ENCODE measurements around the gene NCSTN. TPM values are rescaled to one million over a fixed set of nuclear protein-coding genes. Genes with fewer than 3 reads are reported as not detected.

Gene NCSTN
- total RNA-seq, 1 donor from 2014 or later, result 50.6 TPM

GRCh38 chr1:160362168-160362957 is 19.2 kb downstream of the NCSTN start:
- Histone ChIP-seq H3K27me3 (no peaks in the 10 kb centered on the region), H3K36me3 (peaks cover 0 to 13% of the 10 kb centered on the region in 2 donors), H3K27ac (no peak overlapping the region), H3K9me3 (no peaks in the 10 kb centered on the region), H3K4me1 (no peaks in the 10 kb centered on the region), H3K4me3 (no peak overlapping the region)
- intact Hi-C loops (cut with DNase I), result no loop called here
- no peak for TF ChIP-seq POLR2AphosphoS5 (IDR thresholded peaks at IDR 0.05; ENCODE audit: insufficient read depth in 1 of 2, low read depth in 1 of 2)
- TF ChIP-seq POLR2A (IDR thresholded peaks at IDR 0.05), result no peak
- DNase-seq (ENCODE audit: extremely low spot score in 2 of 2), result peak in 1 of 2 donors; percentile 60

GRCh38 chr1:160363010-160363409 is 19.8 kb downstream of the NCSTN start:
- Histone ChIP-seq H3K9me3 (no peaks in the 10 kb centered on the region), H3K4me1 (no peaks in the 10 kb centered on the region), H3K4me3 (no peak overlapping the region), H3K36me3 (peaks cover 0 to 7% of the 10 kb centered on the region in 2 donors), H3K27ac (no peak overlapping the region), H3K27me3 (no peaks in the 10 kb centered on the region)
- peak in 1 of 2 donors; percentile 54 for DNase-seq (ENCODE audit: extremely low spot score in 2 of 2)
- intact Hi-C loops (cut with DNase I), result no loop called here
- TF ChIP-seq POLR2A (IDR thresholded peaks at IDR 0.05), result no peak
- TF ChIP-seq POLR2AphosphoS5 (IDR thresholded peaks at IDR 0.05; ENCODE audit: insufficient read depth in 1 of 2, low read depth in 1 of 2), result no peak

- Histone ChIP-seq H3K36me3 (no peaks in the 10 kb centered on the region), H3K27ac (no peak overlapping the region), H3K4me1 (no peaks in the 10 kb centered on the region), H3K4me3 (no peak overlapping the region), H3K9me3 (no peaks in the 10 kb centered on the region), H3K27me3 (no peaks in the 10 kb centered on the region)
- TF ChIP-seq POLR2A (IDR thresholded peaks at IDR 0.05) (no peak), POLR2AphosphoS5 (IDR thresholded peaks at IDR 0.05; ENCODE audit: insufficient read depth in 1 of 2, low read depth in 1 of 2) (no peak)
- TF ChIP-seq, protein P1, sequence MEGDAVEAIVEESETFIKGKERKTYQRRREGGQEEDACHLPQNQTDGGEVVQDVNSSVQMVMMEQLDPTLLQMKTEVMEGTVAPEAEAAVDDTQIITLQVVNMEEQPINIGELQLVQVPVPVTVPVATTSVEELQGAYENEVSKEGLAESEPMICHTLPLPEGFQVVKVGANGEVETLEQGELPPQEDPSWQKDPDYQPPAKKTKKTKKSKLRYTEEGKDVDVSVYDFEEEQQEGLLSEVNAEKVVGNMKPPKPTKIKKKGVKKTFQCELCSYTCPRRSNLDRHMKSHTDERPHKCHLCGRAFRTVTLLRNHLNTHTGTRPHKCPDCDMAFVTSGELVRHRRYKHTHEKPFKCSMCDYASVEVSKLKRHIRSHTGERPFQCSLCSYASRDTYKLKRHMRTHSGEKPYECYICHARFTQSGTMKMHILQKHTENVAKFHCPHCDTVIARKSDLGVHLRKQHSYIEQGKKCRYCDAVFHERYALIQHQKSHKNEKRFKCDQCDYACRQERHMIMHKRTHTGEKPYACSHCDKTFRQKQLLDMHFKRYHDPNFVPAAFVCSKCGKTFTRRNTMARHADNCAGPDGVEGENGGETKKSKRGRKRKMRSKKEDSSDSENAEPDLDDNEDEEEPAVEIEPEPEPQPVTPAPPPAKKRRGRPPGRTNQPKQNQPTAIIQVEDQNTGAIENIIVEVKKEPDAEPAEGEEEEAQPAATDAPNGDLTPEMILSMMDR (IDR thresholded peaks at IDR 0.05), result no peak
- DNase-seq (ENCODE audit: extremely low spot score in 2 of 2), result peak in 1 of 2 donors; percentile 64
- intact Hi-C loops (cut with DNase I), result no loop called here
These were observed 21.0 kb downstream of the NCSTN start for GRCh38 chr1:160363951-160364735.

GRCh38 chr1:160365325-160365724 is 22.1 kb downstream of the NCSTN start:
- intact Hi-C loops (cut with DNase I), result no loop called here
- Histone ChIP-seq H3K27me3 (no peaks in the 10 kb centered on the region), H3K36me3 (no peaks in the 10 kb centered on the region), H3K4me1 (no peaks in the 10 kb centered on the region), H3K4me3 (no peak overlapping the region), H3K27ac (no peak overlapping the region), H3K9me3 (no peaks in the 10 kb centered on the region)
- TF ChIP-seq, protein P1 (IDR thresholded peaks at IDR 0.05), result no peak
- no peak for TF ChIP-seq POLR2A (IDR thresholded peaks at IDR 0.05)
- TF ChIP-seq POLR2AphosphoS5 (IDR thresholded peaks at IDR 0.05; ENCODE audit: insufficient read depth in 1 of 2, low read depth in 1 of 2), result no peak
- DNase-seq (ENCODE audit: extremely low spot score in 2 of 2), result peak in 1 of 2 donors; percentile 27

DNA sequence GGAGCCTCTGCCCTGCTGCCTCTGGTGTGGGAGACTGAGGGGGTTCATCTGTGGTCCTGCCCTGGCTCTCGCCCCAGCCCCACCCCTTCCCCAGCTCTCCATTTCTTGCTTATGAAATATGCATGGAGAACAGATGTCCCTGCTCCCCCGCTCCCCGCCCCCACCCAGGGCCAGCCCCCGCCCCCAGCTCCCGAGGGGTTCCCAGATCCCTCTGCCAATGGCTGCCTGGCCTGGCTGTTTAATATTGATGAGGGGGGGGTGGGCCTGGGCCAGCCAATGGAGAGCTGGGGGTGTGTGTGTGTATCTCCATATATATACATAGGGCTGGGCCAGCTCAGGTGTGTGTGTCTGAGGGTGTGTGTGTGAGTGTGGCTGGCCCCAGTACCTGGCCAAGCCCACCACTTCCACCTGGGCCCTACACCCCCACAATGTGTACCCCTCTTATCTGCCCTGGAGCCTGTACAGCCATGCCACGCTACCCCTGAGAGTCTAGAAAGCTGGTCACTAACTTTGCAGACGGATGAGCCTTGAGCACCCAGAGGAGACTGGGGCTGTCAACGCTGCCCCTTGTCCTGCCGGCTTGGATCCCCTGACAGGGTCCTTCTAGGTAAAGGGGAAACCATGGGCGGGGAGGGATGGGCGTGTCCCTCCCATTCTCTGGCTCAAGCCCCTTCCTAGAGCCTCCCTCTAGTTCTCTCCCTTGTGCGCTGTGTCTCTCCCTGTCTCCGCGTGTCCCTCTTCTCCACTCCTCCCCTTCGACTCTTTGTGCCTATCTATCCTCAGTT is 23.7 kb downstream of the NCSTN start, which contains the start of gene NHLH1:
TSS of gene NHLH1 (plus strand) at position 341 of the 785 bp plus-strand sequence. CDS start 3,661 bp downstream, outside the sequence.
- intact Hi-C loops (cut with DNase I), result no loop called here
- Histone ChIP-seq H3K27me3 (no peaks in the 10 kb centered on the region), H3K4me3 (no peak within 1 kb of the TSS), H3K36me3 (no peaks in the 10 kb centered on the region), H3K9me3 (no peaks in the 10 kb centered on the region), H3K4me1 (no peaks in the 10 kb centered on the region), H3K27ac (no peak within 1 kb of the TSS)
- DNase-seq (ENCODE audit: extremely low spot score in 2 of 2), result peak in 1 of 2 donors; percentile 52
- TF ChIP-seq, protein P1 (IDR thresholded peaks at IDR 0.05), result no peak
- TF ChIP-seq POLR2AphosphoS5 (IDR thresholded peaks at IDR 0.05; ENCODE audit: insufficient read depth in 1 of 2, low read depth in 1 of 2), result no peak
- TF ChIP-seq POLR2A (IDR thresholded peaks at IDR 0.05), result no peak
